Caco-2 (cell line): ENCODE data around the gene IKZF1. TPM values are rescaled to one million over a fixed set of nuclear protein-coding genes. Genes with fewer than 3 reads are reported as not detected.

ENCODE experiments used
- BruUV-seq: library from RNA; stranded (reverse); fragments of 400-500 nt; replicated peaks from 2 replicates; lab custom pipeline; 2021; lab: Mats Ljungman, UMichigan
- CTCF ChIA-PET: fragments of 300-600 bp; sonication (Branson Sonifier 250); formaldehyde crosslinking; loops from one replicate; lab custom pipeline; 2022; ENCODE audit warnings: antibody characterized with exemption; lab: Charles Lee
- POLR2A ChIA-PET: fragments of 300-600 bp; sonication (Branson Sonifier 250); formaldehyde crosslinking; loops from one replicate; lab custom pipeline; 2022; ENCODE audit warnings: antibody characterized with exemption; lab: Charles Lee
- DNase-seq, 2 experiments: peaks; one replicate each; pipeline versions ENCODE4 v3.0.0 to v3.0.0-alpha.2; 2020 to 2022
- H3K27me3 ChIP-seq: replicated peaks from 2 replicates; pipeline ENCODE4 v1.6.0; 2011; ENCODE audit warnings: low read length; ENCODE audit not compliant: control insufficient read depth, insufficient read depth
- H3K36me3 ChIP-seq: 2 replicates; pipeline ENCODE4 v1.5.1; 2011; ENCODE audit warnings: low read length; ENCODE audit not compliant: control insufficient read depth, insufficient read depth
- H3K4me1 ChIP-seq: fragments of 250-450 bp; sonication (Bioruptor Pico); 2 replicates; pipeline ENCODE4 v1.5.1; 2020; ENCODE audit warnings: mild to moderate bottlenecking
- H3K4me3 ChIP-seq: 2 replicates; pipeline ENCODE4 v1.5.1; 2011; ENCODE audit warnings: low read depth, mild to moderate bottlenecking, control low read depth, low read length
- H3K9me3 ChIP-seq: fragments of 250-450 bp; sonication (Bioruptor Pico); 2 replicates; pipeline ENCODE4 v1.5.1; 2020; ENCODE audit warnings: mild to moderate bottlenecking, moderate library complexity
- H3K27ac Mint-ChIP-seq: one replicate; pipeline ENCODE4 v1.8.0; 2022; ENCODE audit warnings: mixed read lengths; ENCODE audit not compliant: unreplicated experiment
- H3K27me3 Mint-ChIP-seq: one replicate; pipeline ENCODE4 v1.8.0; 2022; ENCODE audit warnings: mixed read lengths; ENCODE audit not compliant: insufficient read depth, unreplicated experiment
- H3K36me3 Mint-ChIP-seq: one replicate; pipeline ENCODE4 v1.8.0; 2022; ENCODE audit warnings: mild to moderate bottlenecking, mixed read lengths; ENCODE audit not compliant: insufficient read depth, unreplicated experiment
- H3K4me1 Mint-ChIP-seq: one replicate; pipeline ENCODE4 v1.8.0; 2022; ENCODE audit warnings: low read depth, mixed read lengths; ENCODE audit not compliant: unreplicated experiment
- H3K4me3 Mint-ChIP-seq: one replicate; pipeline ENCODE4 v1.8.0; 2022; ENCODE audit warnings: mild to moderate bottlenecking, moderate library complexity, mixed read lengths; ENCODE audit not compliant: unreplicated experiment
- H3K9me3 Mint-ChIP-seq: one replicate; pipeline ENCODE4 v1.8.0; 2022; ENCODE audit warnings: mixed read lengths; ENCODE audit not compliant: unreplicated experiment
- CTCF ChIP-seq, 2 experiments: fragments of 200-600 bp in 1 of 2; IDR thresholded peaks; 1 replicate in 1 of 2; 2 replicates in 1 of 2; pipeline versions ENCODE4 v1.5.1 to v1.8.0; 2011 to 2022; ENCODE audit warnings: antibody characterized with exemption in 1 of 2, control low read depth in 1 of 2, inconsistent platforms in 1 of 2, low read depth in 1 of 2, low read length in 1 of 2, mild to moderate bottlenecking in 1 of 2, moderate library complexity in 1 of 2; ENCODE audit not compliant: insufficient read depth in 1 of 2, severe bottlenecking in 1 of 2, unreplicated experiment in 1 of 2
- intact Hi-C: fragments of 100-400 bp; cut with micrococcal nuclease; formaldehyde crosslinking; loops from one replicate; pipeline ENCODE4 v1.10.0; 2022; ENCODE audit not compliant: unreplicated experiment
- total RNA-seq: library from RNA; stranded (reverse); gene quantifications from 2 replicates; pipeline ENCODE4 v1.2.3, GENCODE V29; 2022

The IKZF1 gene
- total RNA-seq, 1 experiment from 2014 or later = not detected

DNA sequence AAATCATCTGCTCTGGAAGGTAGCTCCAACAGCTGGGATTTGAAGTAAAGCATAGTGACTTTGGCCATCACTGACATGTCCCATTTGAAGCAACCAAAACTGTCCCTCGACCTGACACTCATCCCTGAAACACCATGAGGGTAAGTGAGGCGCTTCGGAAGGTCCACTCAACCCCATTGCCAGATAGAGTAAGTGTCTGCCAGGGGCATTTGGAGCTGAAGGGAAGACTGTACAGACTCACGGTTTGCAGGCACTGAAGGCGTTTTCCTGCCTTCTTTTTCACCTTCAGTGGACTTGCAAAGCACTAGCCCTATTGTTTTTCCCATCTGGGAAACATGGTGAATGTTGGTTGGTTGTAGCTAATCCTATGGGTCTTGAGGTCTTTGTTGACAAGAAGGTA, 57.6 kb downstream of the IKZF1 start:
- no peak for DNase-seq
- no peak for TF ChIP-seq CTCF (IDR thresholded peaks at IDR 0.05; ENCODE audit: insufficient read depth in 1 of 2, low read depth in 1 of 2, low read length in 1 of 2, severe bottlenecking in 1 of 2, unreplicated experiment in 1 of 2)
- CTCF ChIA-PET = no interaction called here
- H3K4me3 ChIP-seq = no peak overlapping the region
- intact Hi-C loops = no loop called here
- H3K9me3 ChIP-seq = no peaks in the 10 kb centered on the region
- no peaks in the 10 kb centered on the region for H3K36me3 Mint-ChIP-seq
- H3K9me3 Mint-ChIP-seq = no peaks in the 10 kb centered on the region
- no TSS peak for BruUV-seq
- H3K4me3 Mint-ChIP-seq = no peak overlapping the region
- H3K27me3 Mint-ChIP-seq = peaks cover 30% of the 10 kb centered on the region
- no peaks in the 10 kb centered on the region for H3K27me3 ChIP-seq
- H3K36me3 ChIP-seq = no peaks in the 10 kb centered on the region
- no peaks in the 10 kb centered on the region for H3K4me1 ChIP-seq
- no peak overlapping the region for H3K27ac Mint-ChIP-seq
- no peaks in the 10 kb centered on the region for H3K4me1 Mint-ChIP-seq
- POLR2A ChIA-PET = no interaction called here

- ChIA-PET POLR2A (no interaction called here), CTCF (no interaction called here)
- intact Hi-C loops = no loop called here
- H3K9me3 Mint-ChIP-seq = no peaks in the 10 kb centered on the region
- no peak for DNase-seq
- no peaks in the 10 kb centered on the region for H3K27me3 ChIP-seq
- no peaks in the 10 kb centered on the region for H3K36me3 ChIP-seq
- H3K36me3 Mint-ChIP-seq = no peaks in the 10 kb centered on the region
- no peaks in the 10 kb centered on the region for H3K4me1 Mint-ChIP-seq
- H3K27me3 Mint-ChIP-seq = peaks cover 24% of the 10 kb centered on the region
- H3K4me3 Mint-ChIP-seq = no peak overlapping the region
- no peak overlapping the region for H3K4me3 ChIP-seq
- TF ChIP-seq CTCF (IDR thresholded peaks at IDR 0.05; ENCODE audit: insufficient read depth in 1 of 2, low read depth in 1 of 2, low read length in 1 of 2, severe bottlenecking in 1 of 2, unreplicated experiment in 1 of 2) = no peak
- no peaks in the 10 kb centered on the region for H3K4me1 ChIP-seq
- H3K9me3 ChIP-seq = no peaks in the 10 kb centered on the region
- no peak overlapping the region for H3K27ac Mint-ChIP-seq
- BruUV-seq = no TSS peak
Observed at GRCh38 chr7:50362712-50363282, 58.3 kb downstream of the IKZF1 start.

DNA sequence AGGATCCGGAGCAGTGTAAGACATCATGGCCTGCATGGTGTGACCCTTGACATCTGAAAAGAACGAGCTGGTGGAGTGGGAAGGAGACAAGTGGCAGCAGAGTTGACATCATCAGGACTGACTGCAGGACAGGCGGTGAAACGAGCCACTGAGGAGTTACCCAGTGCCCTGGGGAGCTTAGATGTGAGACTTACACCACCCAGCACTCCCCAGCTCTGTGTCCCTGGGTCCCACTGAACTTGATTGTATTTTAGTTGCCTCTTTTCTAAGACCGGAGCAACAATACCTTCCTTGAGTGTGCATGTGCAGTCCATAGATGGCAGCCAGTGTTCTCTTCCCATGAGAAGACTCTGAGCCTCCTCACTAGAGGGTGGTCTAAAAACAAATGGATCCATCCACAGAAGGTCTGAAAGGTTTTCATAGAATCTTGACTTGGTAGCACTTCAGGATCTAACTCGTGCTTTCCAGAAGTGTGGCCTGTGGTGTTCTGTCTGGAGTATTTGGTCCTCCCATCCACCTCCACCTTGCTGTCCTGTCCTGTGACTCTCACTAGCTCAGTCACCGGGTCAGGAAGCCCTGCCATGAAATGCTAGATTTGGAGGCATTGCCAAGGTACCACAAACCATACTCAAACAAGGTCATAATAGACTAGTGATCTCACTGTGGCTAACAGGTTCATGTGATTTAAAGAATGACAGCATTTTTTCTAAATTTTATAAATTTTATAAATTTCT, 59.0 kb downstream of the IKZF1 start:
- no peaks in the 10 kb centered on the region for H3K9me3 ChIP-seq
- peaks cover 17% of the 10 kb centered on the region for H3K27me3 Mint-ChIP-seq
- H3K4me3 Mint-ChIP-seq = no peak overlapping the region
- H3K9me3 Mint-ChIP-seq = no peaks in the 10 kb centered on the region
- BruUV-seq = no TSS peak
- H3K4me1 Mint-ChIP-seq = no peaks in the 10 kb centered on the region
- ChIA-PET POLR2A (no interaction called here), CTCF (no interaction called here)
- no peaks in the 10 kb centered on the region for H3K27me3 ChIP-seq
- TF ChIP-seq CTCF (IDR thresholded peaks at IDR 0.05; ENCODE audit: insufficient read depth in 1 of 2, low read depth in 1 of 2, low read length in 1 of 2, severe bottlenecking in 1 of 2, unreplicated experiment in 1 of 2) = no peak
- no peak overlapping the region for H3K4me3 ChIP-seq
- no peaks in the 10 kb centered on the region for H3K4me1 ChIP-seq
- no peak for DNase-seq
- H3K27ac Mint-ChIP-seq = no peak overlapping the region
- intact Hi-C loops = no loop called here
- H3K36me3 ChIP-seq = no peaks in the 10 kb centered on the region
- no peaks in the 10 kb centered on the region for H3K36me3 Mint-ChIP-seq
